Gastroesophageal sphincter (tissue), 3 donors: ENCODE measurements around the gene FGB.

Experiments used
- EP300 ChIP-seq: sonication (generic); formaldehyde crosslinking; IDR thresholded peaks from one replicate; pipeline ENCODE4 v1.6.1; 2017; ENCODE audit warnings: antibody characterized with exemption, mild to moderate bottlenecking
- POLR2A ChIP-seq, 2 donors: fragments of 450-650 bp; IDR thresholded peaks; one replicate each; pipeline ENCODE4 v1.6.1; 2017; ENCODE audit warnings: antibody characterized with exemption in 2 of 2, mild to moderate bottlenecking in 2 of 2, moderate library complexity in 1 of 2
- POLR2AphosphoS5 ChIP-seq: sonication (generic); formaldehyde crosslinking; IDR thresholded peaks from one replicate; pipeline ENCODE4 v1.6.1; 2017; ENCODE audit warnings: antibody characterized with exemption
- TF ChIP-seq, protein P1 (sequence below), 4 experiments: fragments of 200-600 bp in 2 of 4; fragments of 450-650 bp in 2 of 4; sonication (generic) in 1 of 4; IDR thresholded peaks; one replicate each; pipeline ENCODE4 v1.5.1; 2017 to 2019; ENCODE audit warnings: antibody characterized with exemption in 4 of 4, mild to moderate bottlenecking in 2 of 4, moderate library complexity in 2 of 4

- TF ChIP-seq, protein P1, sequence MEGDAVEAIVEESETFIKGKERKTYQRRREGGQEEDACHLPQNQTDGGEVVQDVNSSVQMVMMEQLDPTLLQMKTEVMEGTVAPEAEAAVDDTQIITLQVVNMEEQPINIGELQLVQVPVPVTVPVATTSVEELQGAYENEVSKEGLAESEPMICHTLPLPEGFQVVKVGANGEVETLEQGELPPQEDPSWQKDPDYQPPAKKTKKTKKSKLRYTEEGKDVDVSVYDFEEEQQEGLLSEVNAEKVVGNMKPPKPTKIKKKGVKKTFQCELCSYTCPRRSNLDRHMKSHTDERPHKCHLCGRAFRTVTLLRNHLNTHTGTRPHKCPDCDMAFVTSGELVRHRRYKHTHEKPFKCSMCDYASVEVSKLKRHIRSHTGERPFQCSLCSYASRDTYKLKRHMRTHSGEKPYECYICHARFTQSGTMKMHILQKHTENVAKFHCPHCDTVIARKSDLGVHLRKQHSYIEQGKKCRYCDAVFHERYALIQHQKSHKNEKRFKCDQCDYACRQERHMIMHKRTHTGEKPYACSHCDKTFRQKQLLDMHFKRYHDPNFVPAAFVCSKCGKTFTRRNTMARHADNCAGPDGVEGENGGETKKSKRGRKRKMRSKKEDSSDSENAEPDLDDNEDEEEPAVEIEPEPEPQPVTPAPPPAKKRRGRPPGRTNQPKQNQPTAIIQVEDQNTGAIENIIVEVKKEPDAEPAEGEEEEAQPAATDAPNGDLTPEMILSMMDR (IDR thresholded peaks at IDR 0.05) = no peak
- TF ChIP-seq POLR2AphosphoS5 = no peak
- TF ChIP-seq POLR2A (IDR thresholded peaks at IDR 0.05) = no peak
- no peak for TF ChIP-seq EP300
Measured at GRCh38 chr4:154616731-154617130, 53.9 kb downstream of the FGB start.
